GM12878 (cell line): ENCODE results near the gene TCF15.

Experiments used
- BACH1 ChIP-seq: fragments of 450-650 bp; IDR thresholded peaks from 2 replicates; pipeline ENCODE4 v1.6.1; 2017; ENCODE audit warnings: mild to moderate bottlenecking, borderline replicate concordance
- BRCA1 ChIP-seq: IDR thresholded peaks from 2 replicates; pipeline ENCODE4 v1.6.1; 2011; ENCODE audit warnings: low read depth, low read length, improper control_type of control experiment
- CHD2 ChIP-seq: IDR thresholded peaks from 2 replicates; pipeline ENCODE4 v1.6.1; 2011; ENCODE audit warnings: low read depth, low read length, improper control_type of control experiment, borderline replicate concordance
- CREM ChIP-seq: IDR thresholded peaks from 2 replicates; pipeline ENCODE4 v1.6.1; 2014; ENCODE audit warnings: antibody characterized with exemption, low read depth
- CTCF ChIP-seq, 3 experiments: IDR thresholded peaks in 2 of 3; conservative IDR thresholded peaks in 1 of 3; 2 replicates each; pipeline ENCODE4 v1.5.1; 2011; ENCODE audit warnings: low read depth in 3 of 3, low read length in 3 of 3, mild to moderate bottlenecking in 3 of 3, control low read depth in 2 of 3, moderate library complexity in 2 of 3, inconsistent platforms in 1 of 3, mixed read lengths in 1 of 3; ENCODE audit not compliant: control insufficient read depth in 2 of 3, insufficient read depth in 1 of 3; ENCODE audit errors: extremely low read depth in 1 of 3
- GABPA ChIP-seq: IDR thresholded peaks from 2 replicates; pipeline ENCODE4 v1.6.1; 2014; ENCODE audit warnings: antibody characterized with exemption, low read depth, mild to moderate bottlenecking, inconsistent platforms
- JUNB ChIP-seq: IDR thresholded peaks from 2 replicates; pipeline ENCODE4 v1.6.1; 2016; ENCODE audit warnings: antibody characterized with exemption, mild to moderate bottlenecking
- POLR2AphosphoS5 ChIP-seq: IDR thresholded peaks from 2 replicates; pipeline ENCODE4 v1.6.1; 2011; ENCODE audit warnings: mild to moderate bottlenecking, low read length, inconsistent platforms
- RELA ChIP-seq: fragments of 450-650 bp; IDR thresholded peaks from 2 replicates; pipeline ENCODE4 v1.8.0; 2014; ENCODE audit warnings: borderline replicate concordance; ENCODE audit not compliant: partially characterized antibody
- SREBF2 ChIP-seq: IDR thresholded peaks from 2 replicates; pipeline ENCODE4 v1.6.1; 2012; ENCODE audit warnings: mild to moderate bottlenecking, low read length
- USF1 ChIP-seq: IDR thresholded peaks from 2 replicates; pipeline ENCODE4 v1.6.1; 2011; ENCODE audit warnings: borderline replicate concordance, low read depth, mild to moderate bottlenecking, moderate library complexity, mixed read lengths, low read length; ENCODE audit not compliant: insufficient read depth; ENCODE audit errors: extremely low read length

- TF ChIP-seq GABPA (no peak), JUNB (no peak), USF1 (no peak), RELA (no peak), SREBF2 (no peak), CREM (no peak), POLR2AphosphoS5 (no peak), CHD2 (no peak), BRCA1 (no peak), CTCF (IDR thresholded peaks at IDR 0.05 in 2 of 3, conservative IDR thresholded peaks at IDR 0.05 in 1 of 3; ENCODE audit: control insufficient read depth in 2 of 3, extremely low read depth in 1 of 3, insufficient read depth in 1 of 3, low read depth in 3 of 3, low read length in 3 of 3) (no peak), BACH1 (no peak)
Observed at GRCh38 chr20:635028-635892, 25.2 kb upstream of the TCF15 start.
